ENCODE measurements around the gene LMTK2. TPM values are rescaled to one million over a fixed set of nuclear protein-coding genes. Genes with fewer than 3 reads are reported as not detected.

The LMTK2 gene
- total and polyA plus RNA-seq, 2 experiments from 2014 or later: 6.1 to 30.8 TPM

GRCh38 chr7:98137826-98138151 is 31.1 kb downstream of the LMTK2 start:
- Histone ChIP-seq H3K4me2 (no peak overlapping the region), H3K9me2 (ENCODE audit: insufficient read depth) (no peaks in the 10 kb centered on the region), H3K4me3 (no peak overlapping the region), H3K27me3 (ENCODE audit: insufficient read depth) (no peaks in the 10 kb centered on the region), H3F3A (replicated peaks; ENCODE audit: low read depth) (no peaks in the 10 kb centered on the region), H3K36me3 (ENCODE audit: insufficient read depth) (peaks cover 8% of the 10 kb centered on the region; the same call in 1 of the 2 replicates), H3K79me2 (replicated peaks; ENCODE audit: insufficient read depth) (peaks cover 42% of the 10 kb centered on the region), H4K20me1 (replicated peaks; ENCODE audit: insufficient read depth) (peaks cover 4% of the 10 kb centered on the region; the same call in 1 of the 2 replicates), H2AFZ (no peak overlapping the region), H3K27ac (ENCODE audit: low read depth) (no peak overlapping the region), H3K4me1 (ENCODE audit: insufficient read depth) (no peaks in the 10 kb centered on the region)
- Mint-ChIP-seq H3K4me3 (no peak overlapping the region), H3K27me3 (ENCODE audit: insufficient read depth, low read depth, poor library complexity) (no peaks in the 10 kb centered on the region), H3K27ac (no peak overlapping the region), H3K9me3 (no peaks in the 10 kb centered on the region), H3K36me3 (ENCODE audit: low read depth) (peaks cover 25% of the 10 kb centered on the region), H3K4me1 (peaks cover 28% of the 10 kb centered on the region)
- TF ChIP-seq ETS1 (IDR thresholded peaks at IDR 0.05) (no peak), POLR2AphosphoS5 (IDR thresholded peaks at IDR 0.05; ENCODE audit: low read depth) (no peak)
- DNase-seq (ENCODE audit: low spot score): no peak
- ATAC-seq: no peak

GRCh38 chr7:98138672-98139071 is 32.0 kb downstream of the LMTK2 start:
- H3K4me3 Mint-ChIP-seq: no peak overlapping the region
- TF ChIP-seq POLR2AphosphoS5 (IDR thresholded peaks at IDR 0.05; ENCODE audit: low read depth) (no peak), ZNF462 (CRISPR knock-in tag; IDR thresholded peaks at IDR 0.05) (no peak), ZNF331 (CRISPR knock-in tag; IDR thresholded peaks at IDR 0.05; ENCODE audit: low read depth) (no peak), EZH2phosphoT487 (IDR thresholded peaks at IDR 0.05; ENCODE audit: unreplicated experiment) (no peak), STAT1 (IDR thresholded peaks at IDR 0.05; ENCODE audit: unreplicated experiment) (no peak), ZNF114 (CRISPR knock-in tag; IDR thresholded peaks at IDR 0.05) (no peak), ETS1 (IDR thresholded peaks at IDR 0.05) (no peak), NANOG (IDR thresholded peaks at IDR 0.05; ENCODE audit: borderline replicate concordance) (no peak), EZH2 (IDR thresholded peaks at IDR 0.05; ENCODE audit: low read depth, unreplicated experiment) (no peak)
- TF ChIP-seq, protein P1, sequence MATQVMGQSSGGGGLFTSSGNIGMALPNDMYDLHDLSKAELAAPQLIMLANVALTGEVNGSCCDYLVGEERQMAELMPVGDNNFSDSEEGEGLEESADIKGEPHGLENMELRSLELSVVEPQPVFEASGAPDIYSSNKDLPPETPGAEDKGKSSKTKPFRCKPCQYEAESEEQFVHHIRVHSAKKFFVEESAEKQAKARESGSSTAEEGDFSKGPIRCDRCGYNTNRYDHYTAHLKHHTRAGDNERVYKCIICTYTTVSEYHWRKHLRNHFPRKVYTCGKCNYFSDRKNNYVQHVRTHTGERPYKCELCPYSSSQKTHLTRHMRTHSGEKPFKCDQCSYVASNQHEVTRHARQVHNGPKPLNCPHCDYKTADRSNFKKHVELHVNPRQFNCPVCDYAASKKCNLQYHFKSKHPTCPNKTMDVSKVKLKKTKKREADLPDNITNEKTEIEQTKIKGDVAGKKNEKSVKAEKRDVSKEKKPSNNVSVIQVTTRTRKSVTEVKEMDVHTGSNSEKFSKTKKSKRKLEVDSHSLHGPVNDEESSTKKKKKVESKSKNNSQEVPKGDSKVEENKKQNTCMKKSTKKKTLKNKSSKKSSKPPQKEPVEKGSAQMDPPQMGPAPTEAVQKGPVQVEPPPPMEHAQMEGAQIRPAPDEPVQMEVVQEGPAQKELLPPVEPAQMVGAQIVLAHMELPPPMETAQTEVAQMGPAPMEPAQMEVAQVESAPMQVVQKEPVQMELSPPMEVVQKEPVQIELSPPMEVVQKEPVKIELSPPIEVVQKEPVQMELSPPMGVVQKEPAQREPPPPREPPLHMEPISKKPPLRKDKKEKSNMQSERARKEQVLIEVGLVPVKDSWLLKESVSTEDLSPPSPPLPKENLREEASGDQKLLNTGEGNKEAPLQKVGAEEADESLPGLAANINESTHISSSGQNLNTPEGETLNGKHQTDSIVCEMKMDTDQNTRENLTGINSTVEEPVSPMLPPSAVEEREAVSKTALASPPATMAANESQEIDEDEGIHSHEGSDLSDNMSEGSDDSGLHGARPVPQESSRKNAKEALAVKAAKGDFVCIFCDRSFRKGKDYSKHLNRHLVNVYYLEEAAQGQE (IDR thresholded peaks at IDR 0.05; ENCODE audit: unreplicated experiment): no peak

More at GRCh38 chr7:98138672-98139071, 32.0 kb downstream of the LMTK2 start:
- Histone ChIP-seq H3K9me2 (ENCODE audit: insufficient read depth) (no peaks in the 10 kb centered on the region), H3K27me3 (ENCODE audit: insufficient read depth) (no peaks in the 10 kb centered on the region), H3F3A (replicated peaks; ENCODE audit: low read depth) (no peaks in the 10 kb centered on the region), H3K79me2 (replicated peaks; ENCODE audit: insufficient read depth) (peaks cover 33% of the 10 kb centered on the region), H3K36me3 (ENCODE audit: insufficient read depth) (peaks cover 8% of the 10 kb centered on the region; the same call in 1 of the 2 replicates), H4K20me1 (replicated peaks; ENCODE audit: insufficient read depth) (peaks cover 4% of the 10 kb centered on the region; the same call in 1 of the 2 replicates), H3K4me2 (no peak overlapping the region), H3K27ac (ENCODE audit: low read depth) (no peak overlapping the region), H3K4me3 (no peak overlapping the region), H3K4me1 (ENCODE audit: insufficient read depth) (no peaks in the 10 kb centered on the region), H2AFZ (no peak overlapping the region)
- peaks cover 34% of the 10 kb centered on the region for H3K36me3 Mint-ChIP-seq (ENCODE audit: low read depth)
- H3K9me3 Mint-ChIP-seq: no peaks in the 10 kb centered on the region
- no peak for ATAC-seq
- H3K27me3 Mint-ChIP-seq (ENCODE audit: insufficient read depth, low read depth, poor library complexity): no peaks in the 10 kb centered on the region
- H3K4me1 Mint-ChIP-seq: peaks cover 20% of the 10 kb centered on the region
- no peak for DNase-seq (ENCODE audit: low spot score)
- H3K27ac Mint-ChIP-seq: no peak overlapping the region
